ENCODE data around the gene NUP188.

DNA sequence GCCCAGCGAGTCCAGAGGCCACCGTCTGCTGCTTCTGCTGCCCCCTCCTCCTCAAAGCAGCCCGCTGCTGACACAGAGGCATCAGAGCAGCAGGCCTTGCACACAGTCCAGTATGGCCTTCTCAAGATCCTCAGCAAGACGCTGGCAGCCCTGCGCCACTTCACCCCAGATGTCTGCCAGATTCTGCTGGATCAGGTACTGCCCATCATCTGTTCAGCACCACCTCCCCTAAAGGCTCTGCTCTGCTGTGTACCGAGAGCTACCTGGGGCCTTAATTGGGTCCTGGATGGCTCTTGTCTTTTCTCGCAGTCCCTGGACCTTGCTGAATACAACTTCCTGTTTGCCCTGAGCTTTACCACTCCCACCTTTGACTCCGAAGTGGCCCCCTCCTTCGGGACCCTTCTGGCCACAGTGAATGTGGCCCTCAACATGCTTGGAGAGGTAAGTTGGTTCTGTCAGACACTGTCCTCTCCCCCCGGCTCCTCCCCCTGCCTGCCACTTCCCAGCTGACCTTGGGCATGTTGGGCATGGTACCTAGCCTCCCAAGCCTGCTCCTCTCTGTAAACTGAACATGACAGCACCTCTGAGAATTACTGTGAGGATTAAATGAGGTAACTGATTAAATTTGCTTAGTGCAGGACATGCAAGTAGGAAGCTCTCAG, 58.0 kb downstream of the NUP188 start:
- TF ChIP-seq CTCF (optimal IDR thresholded peaks at IDR 0.05 in 1 of 3, IDR thresholded peaks at IDR 0.05 in 1 of 3, conservative IDR thresholded peaks at IDR 0.05 in 1 of 3; ENCODE audit: extremely low read depth in 1 of 3, insufficient read depth in 2 of 3, low read length in 3 of 3) (no peak), EZH2 (IDR thresholded peaks at IDR 0.05; ENCODE audit: low read length) (no peak)
